Adrenal gland (tissue), 5 donors: ENCODE measurements around the gene RNF217.

ENCODE experiments used
- CTCF ChIP-seq, 6 experiments: fragments of 450-650 bp in 4 of 6; fragments of 200-600 bp in 2 of 6; sonication (generic) in 1 of 6; IDR thresholded peaks; 1 replicate in 5 of 6; 2 replicates in 1 of 6; pipeline versions ENCODE4 v1.5.1 to v1.8.0; 2016 to 2021; ENCODE audit warnings: antibody characterized with exemption in 6 of 6, mild to moderate bottlenecking in 2 of 6, moderate library complexity in 1 of 6
- POLR2A ChIP-seq, 2 donors: fragments of 450-650 bp; IDR thresholded peaks; one replicate each; pipeline ENCODE4 v1.6.1; 2017; ENCODE audit warnings: antibody characterized with exemption in 2 of 2, mild to moderate bottlenecking in 2 of 2, moderate library complexity in 1 of 2
- donor health status: DM: no; HTN: no; CAD: no.

DNA sequence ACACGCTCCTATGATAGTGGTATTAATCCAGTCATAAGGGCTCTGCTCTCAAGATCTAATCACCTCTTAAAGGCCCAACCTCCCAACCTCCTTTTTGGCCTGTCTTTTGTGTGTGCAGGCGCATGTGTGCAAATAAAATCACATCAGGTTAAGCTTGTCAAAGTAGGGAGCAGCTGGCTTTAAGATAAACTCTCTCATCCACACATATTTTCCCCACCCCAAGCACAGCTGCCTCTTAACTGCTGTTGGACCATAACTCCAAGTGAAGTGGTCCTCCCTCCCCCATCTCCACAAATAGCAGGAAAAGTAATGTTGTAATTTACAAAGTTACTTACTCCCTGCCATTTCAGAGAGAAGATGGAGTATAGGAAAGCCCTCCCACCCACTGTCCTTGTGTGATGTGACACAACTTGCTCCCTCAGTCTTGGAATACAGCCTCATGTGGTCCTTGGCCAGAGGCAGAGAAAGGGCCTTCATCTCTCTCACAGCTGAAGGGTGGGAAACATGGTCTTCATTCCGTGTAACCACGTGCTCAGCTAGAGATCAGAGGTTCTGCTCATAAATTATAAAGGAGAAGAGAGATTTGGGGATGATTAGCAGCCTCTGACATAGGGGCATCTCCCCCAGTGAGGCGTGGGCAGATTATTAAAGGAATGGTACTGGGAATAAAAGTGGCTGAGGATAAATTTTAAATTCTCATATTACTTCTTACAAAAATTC is 116.5 kb downstream of the RNF217 start:
- no peak for TF ChIP-seq CTCF (IDR thresholded peaks at IDR 0.05)
- TF ChIP-seq POLR2A (IDR thresholded peaks at IDR 0.05), result no peak
